NCI-H2081 (cell line): ENCODE data around the gene ARHGEF9.
A peak's percentile ranks its signal among the peaks of the same experiment; 100 is the strongest.
"Not testable (repeated sequence)": the region's sequence is repeated elsewhere in the genome, so short reads cannot be mapped to it uniquely, and the experiment has no call there.

Source experiments
- DNase-seq, 2 experiments: peaks; one replicate each; lab custom pipeline; 2025; lab: John Stamatoyannopoulos, UW

ARHGEF9 gene

DNA sequence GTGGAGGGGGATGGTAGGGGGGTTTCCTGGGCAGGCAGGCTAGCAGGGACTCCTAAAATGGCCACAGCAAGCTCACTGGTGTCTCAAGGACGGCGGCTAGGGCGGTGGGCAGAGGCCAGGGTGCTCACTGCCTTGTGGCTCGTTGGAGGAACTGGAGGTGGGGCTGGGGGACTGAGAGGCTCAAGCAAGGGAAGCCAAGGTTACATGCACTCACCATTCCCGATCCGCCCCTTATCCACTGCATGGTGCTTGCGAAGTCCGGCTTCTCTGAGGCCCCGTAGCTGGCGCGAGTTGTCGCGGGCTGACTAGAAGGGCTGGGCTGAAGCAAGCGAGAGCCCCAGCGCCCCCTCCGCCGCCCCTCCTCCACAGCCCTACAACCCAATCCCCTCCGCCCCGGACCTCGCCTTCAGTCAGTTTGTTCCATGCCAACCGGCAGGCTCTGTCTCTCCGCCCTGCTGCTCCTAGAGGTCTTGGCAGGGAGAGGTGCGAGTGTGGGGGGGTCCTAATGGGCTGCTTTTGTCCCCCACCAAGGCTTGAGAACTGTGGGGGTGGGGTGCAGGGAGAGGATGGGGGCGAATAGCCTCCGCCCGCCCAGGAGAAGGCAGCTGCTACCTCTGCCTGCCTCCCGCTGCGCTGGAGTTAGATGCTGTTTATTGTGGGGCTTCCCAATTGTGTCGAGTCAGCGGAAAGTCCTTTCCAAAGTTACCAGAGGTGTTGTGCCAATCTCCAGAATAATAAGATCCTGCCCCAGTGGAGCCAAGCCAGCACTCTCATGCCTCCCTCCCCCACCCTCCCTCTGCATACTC lies at the start of gene ARHGEF9:
TSS of gene ARHGEF9 (minus strand) at position 313 of the 806 bp plus-strand sequence. CDS start at position 244, 69 bp downstream.
- peak; percentile 18 to 41 for DNase-seq

DNA sequence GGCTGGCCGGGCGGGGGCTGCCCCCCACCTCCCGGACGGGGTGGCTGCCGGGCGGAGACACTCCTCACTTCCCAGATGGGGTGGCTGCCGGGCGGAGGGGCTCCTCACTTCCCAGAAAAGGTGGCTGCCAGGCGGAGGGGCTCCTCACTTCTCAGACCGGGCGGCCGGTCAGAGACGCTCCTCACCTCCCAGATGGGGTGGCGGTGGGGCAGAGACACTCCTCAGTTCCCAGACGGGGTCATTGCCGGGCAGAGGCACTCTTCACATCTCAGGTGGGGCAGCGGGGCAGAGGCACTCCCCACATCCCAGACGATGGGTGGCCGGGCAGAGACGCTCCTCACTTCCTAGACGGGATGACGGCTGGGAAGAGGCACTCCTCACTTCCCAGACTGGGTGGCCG lies 40.4 kb upstream of the ARHGEF9 start:
- DNase-seq, result not testable (repeated sequence)

DNA sequence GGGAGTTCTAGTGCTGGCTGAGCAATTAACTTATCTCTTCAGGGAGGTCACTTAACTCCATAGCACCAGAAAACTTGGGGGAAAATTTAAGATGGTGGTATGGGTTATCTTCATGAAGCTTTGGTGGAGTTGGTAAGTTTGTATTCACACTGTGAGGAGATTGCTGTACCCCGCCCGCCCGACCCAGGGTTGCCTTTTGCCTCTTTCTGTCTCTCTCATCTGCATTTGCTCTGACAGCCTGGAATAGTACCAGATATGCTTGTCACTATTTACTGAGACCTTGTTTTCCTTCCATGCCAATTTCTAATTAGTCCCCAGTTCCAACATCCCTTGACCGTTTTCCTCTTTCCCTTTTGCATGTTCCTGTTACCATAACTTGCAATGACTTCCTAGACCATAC lies 33.1 kb upstream of the ARHGEF9 start:
- no peak for DNase-seq

DNA sequence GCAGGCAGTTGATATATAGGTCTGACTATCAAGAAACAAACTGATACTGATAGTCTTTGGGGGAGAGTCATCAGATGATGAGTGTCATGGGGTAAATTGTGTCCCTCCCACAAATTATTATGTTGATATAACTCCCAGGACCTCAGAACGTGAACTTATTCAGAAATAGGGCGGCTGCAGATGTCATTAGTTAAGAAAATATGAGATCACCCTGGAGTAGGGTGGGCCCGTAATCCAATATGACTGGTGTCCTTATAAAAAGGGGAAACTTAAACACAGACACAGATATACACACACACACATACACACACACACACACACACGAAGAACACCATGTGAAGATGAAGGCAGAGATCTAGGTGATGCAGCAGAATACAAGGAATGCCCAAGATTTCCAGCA lies 32.7 kb upstream of the ARHGEF9 start:
- no peak for DNase-seq

DNA sequence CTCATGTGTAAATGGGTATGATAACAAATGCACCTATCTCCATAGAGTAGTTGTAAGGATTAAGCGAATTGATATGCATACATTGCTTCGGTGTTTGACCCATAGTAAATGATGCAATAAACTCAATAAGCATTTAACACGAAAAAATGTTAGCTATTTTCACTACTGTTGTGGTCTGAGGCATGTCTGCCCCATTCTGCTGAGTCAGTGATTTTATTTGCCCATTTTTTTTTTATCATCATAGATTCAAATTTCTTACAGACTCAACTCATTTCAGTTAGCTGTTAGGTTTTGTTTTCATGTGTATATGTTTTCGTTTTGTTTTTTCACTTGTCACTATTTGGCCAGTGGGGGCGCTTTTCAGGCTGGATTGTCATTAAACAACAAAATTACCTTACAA lies 27.8 kb upstream of the ARHGEF9 start:
- DNase-seq, result no peak

DNA sequence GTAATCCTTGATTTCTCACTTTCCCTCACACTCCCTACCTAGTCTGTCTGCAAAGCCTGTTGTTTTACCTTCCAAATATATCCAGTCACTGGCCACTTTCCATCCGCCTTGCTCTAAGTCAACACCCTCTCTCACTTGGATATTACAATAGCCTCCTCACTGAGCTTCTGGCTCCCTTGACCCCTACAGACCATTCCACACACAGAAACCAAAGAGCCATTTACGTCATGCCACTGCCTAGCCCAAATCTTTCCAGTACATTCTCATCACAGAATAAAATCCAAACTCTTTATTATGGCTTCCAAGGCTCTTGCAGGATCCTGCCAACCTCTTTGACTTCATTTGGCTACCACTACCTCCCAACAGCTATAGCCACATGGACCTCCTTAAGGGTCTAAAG lies 25.7 kb upstream of the ARHGEF9 start:
- DNase-seq, result no peak

DNA sequence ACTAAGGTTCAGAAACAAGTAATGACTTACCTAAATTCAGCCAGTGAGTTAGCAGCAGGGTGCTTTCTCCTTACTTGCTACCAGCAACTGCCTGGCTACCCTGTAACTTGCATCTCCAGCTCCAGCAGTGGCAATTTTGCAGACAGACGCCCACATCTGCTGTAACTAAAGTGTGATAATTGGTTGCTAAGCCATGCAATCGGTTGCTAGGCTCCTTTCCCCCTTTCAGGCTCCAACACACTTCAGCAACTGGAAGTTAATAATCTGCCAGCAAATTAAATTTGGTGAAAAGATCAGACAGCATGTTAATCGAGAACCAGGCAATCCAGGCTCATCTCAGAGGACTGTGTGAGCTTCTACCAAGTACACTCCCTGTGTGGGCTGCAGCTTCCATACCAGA lies 24.2 kb upstream of the ARHGEF9 start:
- DNase-seq, result no peak

DNA sequence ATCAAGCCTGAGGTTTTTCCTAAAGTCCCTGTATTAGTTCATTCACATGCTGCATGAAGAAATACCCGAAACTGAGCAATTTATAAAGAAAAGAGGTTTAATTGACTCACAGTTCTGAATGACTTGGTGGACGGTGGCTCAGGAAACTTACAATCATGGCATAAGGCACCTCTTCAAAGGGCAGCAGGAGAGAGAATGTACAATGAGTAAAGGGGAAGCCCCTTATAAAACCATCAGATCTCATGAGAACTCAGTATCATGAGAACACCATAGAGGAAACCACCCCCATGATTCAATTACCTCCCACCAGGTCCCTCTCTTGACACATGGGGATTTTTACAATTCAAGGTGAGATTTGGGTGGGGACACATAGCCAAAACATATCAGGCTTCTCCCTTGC lies 10.4 kb upstream of the ARHGEF9 start:
- DNase-seq, result not testable (repeated sequence)

DNA sequence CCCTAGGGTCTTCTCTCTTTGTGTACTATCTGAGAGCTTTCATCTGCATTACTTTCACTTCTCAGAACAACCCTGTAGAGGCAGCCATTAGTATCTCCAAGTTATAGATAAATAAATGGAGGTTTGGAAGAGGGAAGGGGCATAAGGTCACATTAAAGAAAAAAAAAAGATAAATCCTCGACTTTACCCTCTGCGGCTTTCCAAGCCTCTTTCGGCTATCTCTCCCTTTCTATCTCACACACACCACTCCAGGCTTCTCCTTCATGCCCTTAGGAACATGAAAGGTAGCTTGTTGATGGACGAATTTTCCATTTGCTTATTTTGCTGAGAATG lies 660 bp upstream of the ARHGEF9 start:
- DNase-seq, result no peak

DNA sequence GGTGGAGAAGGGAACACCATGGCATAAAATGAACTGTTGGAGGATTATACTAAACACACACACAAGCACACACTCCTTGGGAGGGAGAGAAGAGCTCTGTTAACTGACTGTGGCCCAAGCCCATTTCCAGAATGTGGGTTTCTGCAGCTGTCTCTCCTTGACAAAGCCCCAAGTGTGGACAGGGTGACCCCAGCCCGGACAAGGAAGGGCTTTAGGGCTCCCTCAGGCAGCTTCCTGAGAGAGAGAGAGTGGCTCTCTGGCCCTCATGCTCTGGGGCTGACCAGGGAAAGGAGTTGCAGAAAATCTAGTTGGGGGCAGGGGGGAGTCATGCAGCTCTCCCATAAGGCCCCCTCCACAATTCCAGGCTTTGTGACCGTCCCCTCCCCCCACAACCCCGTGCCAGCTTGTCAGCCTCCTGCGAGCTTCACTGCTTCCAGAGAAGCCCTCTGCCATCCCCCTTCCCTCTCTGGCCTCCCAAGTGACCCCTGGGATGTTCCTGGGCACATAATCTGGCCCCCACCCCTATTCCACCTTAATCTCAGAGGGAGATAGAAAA lies 590 bp downstream of the ARHGEF9 start:
- no peak for DNase-seq

DNA sequence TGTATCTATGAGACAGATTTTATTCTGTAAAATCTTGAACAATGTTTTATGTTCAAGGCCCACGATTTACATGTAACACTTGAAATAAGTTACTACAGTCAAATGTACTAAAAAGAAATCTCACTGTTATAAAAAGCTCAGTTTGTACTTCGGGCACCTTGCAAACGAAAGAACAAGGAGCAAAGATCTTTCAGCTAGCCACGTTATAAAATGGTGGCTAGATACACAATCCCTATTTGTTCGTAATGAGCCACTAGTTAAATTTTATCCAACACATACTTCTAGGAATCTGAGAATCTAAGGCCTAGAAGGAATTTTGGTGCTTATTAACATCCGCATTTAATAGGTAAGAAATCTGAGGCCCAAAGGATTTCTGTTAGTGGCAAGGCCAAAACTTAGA lies 2.5 kb downstream of the ARHGEF9 start:
- no peak for DNase-seq

DNA sequence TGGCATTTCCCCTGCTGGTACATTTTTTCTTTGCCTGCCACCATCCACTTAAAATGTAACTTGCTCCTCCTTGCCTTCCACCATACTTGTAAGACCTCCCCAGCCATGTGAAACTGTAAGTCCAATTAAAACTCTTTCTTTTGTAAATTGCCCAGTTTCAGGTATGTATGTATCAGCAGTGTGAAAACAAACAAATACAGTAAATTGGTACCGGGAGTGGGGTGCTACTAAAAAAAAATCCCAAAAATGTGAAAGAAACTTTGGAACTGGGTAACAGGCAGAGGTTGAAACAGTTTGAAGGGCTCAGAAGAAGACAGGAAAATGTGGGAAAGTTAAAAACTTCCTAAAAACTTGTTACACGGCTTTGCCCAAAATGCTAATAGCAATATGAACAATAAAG lies 16.3 kb downstream of the ARHGEF9 start:
- no peak for DNase-seq

DNA sequence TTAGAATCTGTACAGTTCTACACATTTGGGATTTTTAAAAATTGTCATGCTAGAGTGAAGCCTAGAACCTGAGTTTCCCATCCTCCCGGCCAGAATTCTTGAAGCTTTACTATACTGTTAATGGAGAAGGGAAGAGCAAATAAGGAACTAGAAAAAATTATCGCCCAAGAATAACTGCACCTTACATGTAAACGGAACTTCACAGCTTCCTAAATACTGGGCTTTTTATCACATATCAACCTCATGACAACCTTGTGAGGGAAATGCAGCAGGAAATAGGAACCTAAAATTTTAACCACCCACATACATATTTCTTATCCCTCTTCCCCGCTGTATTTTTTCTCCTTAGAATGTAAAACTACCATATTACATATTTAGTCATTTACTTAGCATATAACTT lies 19.3 kb downstream of the ARHGEF9 start:
- DNase-seq, result no peak

DNA sequence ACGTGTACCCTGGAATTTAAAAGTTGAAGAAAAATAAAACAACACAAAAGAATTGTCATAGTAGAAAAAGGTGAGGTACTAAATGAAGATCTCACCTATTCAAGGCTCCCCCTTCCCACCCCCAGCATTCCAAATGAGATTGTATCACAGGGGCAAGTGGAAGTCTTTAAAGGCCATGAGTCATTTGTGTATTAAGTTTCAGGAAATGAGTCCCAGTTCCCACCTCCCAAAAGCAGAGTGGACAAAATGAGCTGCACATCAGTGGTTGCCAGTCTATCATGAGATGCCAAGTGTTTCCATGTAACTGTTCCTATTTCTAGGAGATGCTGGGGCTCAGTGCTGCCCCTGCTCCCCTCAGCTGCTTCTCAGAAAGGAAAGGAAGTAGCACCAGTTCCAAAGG lies 20.1 kb downstream of the ARHGEF9 start:
- DNase-seq, result no peak

DNA sequence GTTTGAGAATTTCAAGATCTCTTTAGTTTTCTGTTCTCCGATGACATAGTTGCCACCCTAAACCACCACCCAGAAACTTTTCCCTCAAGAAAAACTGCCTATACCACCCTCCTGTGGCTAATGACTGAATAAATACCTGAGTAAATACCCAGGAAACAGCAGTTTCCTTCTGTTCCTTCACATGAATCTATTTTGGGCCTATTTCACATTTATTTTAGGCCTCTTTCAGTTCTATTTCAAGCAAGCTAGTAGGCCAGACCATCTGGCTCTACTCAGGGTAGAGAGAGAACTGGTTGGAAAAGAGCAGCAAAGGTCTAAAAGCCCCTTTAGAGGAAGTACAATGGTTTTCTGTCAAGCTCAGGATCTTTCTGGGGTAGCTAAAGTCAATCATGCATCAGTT lies 23.4 kb downstream of the ARHGEF9 start:
- DNase-seq, result no peak

DNA sequence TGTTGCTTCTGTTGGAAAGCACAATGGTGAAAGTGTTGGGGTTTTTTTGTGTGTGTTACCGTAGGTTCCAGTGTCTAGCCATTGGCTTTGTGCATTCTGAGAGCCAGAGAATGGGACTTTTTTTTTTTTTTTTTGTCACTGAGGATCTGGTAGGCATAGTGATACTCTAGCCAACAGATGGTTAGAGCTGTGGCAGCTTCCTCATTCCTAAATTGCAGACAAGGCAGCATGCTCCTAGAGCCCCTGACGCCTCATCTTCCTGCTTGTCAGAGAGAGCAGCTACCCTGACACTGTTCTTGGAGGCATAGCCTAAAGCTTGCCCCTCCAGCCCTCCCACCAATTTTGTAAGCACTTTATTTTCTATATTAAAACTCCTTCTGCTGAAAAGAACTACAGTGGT lies 27.0 kb downstream of the ARHGEF9 start:
- no peak for DNase-seq

DNA sequence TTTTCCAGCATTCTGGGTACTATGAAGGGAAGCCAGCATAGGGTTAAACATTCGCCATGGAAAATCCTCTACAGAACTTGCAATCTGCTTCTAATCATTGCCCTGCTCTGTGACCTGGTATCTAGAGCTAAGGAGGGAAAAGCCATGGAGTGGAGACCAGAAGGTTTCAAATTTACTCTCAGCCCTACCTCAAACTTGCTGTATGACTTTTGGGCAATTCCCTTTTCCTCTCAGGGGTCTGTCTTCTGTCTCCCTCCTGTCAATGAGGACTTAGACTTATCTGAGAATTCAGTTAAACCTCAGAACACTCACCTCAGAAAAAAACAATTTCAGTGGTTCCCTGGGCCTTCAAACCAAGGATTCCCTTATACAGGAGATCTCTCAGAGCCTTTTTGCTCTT lies 29.1 kb downstream of the ARHGEF9 start:
- no peak for DNase-seq

DNA sequence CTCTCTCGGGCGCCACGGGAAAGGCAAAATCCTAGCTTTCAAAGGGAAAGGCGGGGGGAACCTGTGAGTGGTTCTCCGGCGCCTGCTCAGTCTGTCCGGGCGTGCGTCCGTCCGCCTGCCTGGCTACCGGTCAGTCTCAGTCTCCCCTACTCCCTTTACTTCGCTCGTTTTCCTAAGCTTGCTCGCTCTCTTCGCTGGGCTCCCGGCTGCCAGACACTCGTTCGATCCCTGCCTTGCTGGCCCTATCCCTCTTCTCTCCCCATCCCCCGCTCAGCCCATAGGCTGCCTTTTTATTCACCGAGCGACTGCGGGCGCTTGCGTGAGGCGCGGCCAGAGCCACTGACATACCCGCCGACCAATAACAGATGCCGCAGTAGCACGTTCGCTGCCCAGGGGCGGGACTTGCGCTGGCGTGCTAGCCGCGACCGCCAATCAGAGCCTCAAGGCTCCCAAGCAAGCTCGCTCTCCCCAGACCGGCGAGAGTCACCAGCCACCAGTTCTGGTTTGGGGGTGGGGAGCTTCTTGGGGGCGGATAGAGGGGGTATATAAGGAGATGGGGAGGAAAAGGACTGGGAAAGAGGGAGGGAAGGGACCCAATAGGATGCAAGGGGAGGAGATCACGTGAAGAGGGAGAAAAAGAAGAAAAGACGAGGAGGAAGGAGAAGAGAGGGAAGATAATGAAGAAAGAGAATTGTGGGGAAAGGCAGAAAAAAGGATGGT lies 30.0 kb downstream of the ARHGEF9 start:
- DNase-seq, result peak; percentile 96 to 98

DNA sequence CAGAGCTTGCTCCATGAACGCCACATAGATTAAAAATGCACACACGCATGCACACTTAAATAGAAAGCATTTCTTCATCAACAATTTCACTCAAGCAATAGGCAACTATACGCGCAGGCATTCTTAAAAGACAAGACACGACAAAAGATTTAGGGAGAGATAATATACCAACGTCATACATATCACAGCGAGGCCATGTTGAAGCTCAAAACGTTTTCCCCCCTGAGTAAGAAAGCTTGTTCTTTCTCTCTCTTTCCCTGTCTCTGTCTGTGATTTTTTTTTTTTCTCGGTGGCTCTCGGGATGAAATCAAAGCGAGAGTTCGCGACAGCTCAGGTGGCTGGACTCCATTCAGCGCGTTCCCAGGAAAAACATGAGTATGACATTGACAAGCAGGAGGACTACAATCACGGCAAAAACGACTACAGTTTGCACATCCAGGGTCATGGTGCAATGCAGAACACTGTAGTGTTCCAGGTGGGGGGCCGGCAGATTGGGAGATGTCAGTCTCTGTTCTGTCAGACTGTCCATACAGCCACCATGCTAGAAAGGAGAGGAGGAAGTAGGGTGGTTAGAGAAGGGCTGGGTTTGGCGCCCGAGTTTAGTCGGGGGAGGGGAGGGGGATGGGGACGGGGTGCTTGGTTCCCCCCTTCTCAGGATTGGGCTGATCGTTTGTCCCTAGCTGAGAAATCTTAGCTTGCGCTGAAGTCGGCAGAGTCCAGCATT lies 30.7 kb downstream of the ARHGEF9 start:
- peak in 1 of 2 experiments; percentile 32 for DNase-seq

DNA sequence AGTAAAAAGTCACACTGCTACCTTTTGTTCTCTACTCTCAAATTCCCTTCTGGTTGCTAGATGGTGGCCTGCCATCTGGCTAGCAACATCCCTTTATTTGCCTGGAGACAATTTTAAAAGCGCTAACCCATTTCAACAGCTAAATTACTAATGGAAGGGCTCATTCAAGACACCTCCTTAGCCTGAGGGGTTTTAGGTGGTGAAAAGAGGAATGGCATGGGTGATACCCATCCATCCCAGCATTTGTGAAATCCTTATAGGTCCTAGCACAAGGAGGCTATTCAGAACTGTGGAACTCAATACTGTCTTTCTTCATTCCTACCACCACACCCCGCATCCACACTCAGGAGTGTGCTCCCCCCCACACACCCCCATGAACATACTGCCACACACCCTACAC lies 33.5 kb downstream of the ARHGEF9 start:
- peak; percentile 27 to 57 for DNase-seq

DNA sequence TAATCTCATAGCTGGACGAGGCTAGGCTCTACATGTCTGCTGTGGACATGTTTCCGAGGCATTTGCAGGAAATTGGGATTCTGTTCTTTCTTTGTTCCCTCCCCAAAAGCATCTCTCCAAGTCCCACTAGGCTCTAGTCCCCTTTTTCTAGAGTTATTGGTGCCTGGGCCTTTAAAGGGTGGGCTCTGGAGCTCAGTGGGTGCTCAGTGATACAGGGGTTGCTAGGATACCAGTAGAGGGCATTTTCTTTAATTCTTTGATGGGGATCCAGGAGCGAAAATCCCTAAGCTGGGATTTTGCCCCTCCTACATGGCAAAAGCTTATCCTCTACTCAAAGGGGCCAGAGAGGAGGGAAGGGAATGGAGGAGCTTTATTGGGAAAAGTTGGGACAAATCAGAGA lies 34.2 kb downstream of the ARHGEF9 start:
- DNase-seq, result no peak

DNA sequence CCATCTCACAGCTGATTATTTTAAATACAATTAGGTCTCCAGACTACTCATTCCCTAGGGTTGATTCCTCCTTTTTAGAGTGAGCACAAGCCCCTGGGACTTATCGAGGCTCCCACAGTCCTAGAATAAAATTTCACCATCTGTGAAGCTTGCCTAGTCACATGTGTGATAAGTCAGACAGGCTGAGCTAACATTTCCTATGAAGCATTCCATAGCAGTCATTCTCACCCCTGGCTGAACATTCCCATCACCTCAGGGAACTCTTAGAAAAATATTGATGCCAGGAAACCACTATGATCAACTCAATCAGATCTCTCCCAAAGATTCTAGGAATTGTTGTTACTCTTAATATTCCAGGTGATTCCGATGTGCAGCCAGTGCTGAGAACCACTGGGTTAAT lies 37.7 kb downstream of the ARHGEF9 start:
- no peak for DNase-seq

DNA sequence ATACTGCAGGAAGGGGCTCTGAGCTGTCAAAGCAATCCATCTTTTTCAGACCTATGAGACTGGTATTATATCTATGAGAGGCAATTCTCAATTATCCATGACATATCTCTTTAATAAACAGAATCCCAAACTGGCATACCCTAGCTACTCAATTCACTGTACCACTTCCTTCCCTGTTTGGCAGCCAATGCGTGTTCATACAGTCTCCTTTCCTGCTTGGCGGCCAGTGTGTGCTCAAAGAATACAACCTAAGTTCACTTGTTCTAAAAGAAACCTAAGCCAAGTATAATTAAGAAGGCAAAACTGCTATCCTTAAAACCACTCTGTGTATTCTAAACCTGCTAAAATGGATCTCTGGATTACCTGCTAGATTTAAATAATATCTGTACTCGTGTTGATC lies 38.3 kb downstream of the ARHGEF9 start:
- no peak for DNase-seq
